ENCODE results near the gene KREMEN1.

- TF ChIP-seq CTCF (conservative IDR thresholded peaks at IDR 0.05; ENCODE audit: low read depth, low read length) (no peak), EZH2 (IDR thresholded peaks at IDR 0.05; ENCODE audit: low read length, unreplicated experiment) (no peak)
Observed at GRCh38 chr22:29187831-29188230, 115.0 kb downstream of the KREMEN1 start.

All from PC-3 (cell line).